ENCODE measurements around the gene UQCRC1. TPM values are rescaled to one million over a fixed set of nuclear protein-coding genes. Genes with fewer than 3 reads are reported as not detected.

The UQCRC1 gene
- 96.9 TPM for total RNA-seq

GRCh38 chr3:48609088-48610005 is at the start of gene UQCRC1:
Gene UQCRC1, minus strand, starts transcription at chr3:48609646. Its CDS starts 26 bp downstream, at chr3:48609620.
- peak; percentile 95 for DNase-seq (ENCODE audit: low spot score)
- ATAC-seq = peak; percentile 100
- intact Hi-C loops (cut with DNase I) = no loop called here

DNA sequence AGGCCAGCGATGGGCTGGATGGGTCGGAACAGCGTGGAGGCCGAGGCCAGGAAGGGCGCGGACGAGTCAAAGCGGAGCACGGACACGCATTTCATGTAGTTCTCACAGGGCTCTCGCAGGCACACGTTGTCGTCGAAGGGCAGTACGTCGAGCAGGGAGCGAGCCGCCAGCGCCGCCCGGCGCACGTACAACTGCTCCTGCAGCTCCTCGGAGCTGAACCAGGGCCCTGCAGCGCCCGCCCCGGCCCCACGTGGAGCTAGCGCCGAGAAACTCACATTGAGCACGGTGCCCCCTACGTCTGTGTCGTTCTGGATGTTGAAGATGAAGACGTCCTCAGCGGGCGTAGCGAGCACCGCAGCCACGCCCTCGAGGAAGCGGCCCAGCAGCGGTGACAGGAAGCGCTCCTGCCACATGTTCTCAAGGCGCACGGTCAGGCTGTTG is 47.4 kb upstream of the UQCRC1 start:
- ATAC-seq = no peak
- intact Hi-C loops (cut with DNase I) = no loop called here
- no peak for DNase-seq (ENCODE audit: low spot score)

DNA sequence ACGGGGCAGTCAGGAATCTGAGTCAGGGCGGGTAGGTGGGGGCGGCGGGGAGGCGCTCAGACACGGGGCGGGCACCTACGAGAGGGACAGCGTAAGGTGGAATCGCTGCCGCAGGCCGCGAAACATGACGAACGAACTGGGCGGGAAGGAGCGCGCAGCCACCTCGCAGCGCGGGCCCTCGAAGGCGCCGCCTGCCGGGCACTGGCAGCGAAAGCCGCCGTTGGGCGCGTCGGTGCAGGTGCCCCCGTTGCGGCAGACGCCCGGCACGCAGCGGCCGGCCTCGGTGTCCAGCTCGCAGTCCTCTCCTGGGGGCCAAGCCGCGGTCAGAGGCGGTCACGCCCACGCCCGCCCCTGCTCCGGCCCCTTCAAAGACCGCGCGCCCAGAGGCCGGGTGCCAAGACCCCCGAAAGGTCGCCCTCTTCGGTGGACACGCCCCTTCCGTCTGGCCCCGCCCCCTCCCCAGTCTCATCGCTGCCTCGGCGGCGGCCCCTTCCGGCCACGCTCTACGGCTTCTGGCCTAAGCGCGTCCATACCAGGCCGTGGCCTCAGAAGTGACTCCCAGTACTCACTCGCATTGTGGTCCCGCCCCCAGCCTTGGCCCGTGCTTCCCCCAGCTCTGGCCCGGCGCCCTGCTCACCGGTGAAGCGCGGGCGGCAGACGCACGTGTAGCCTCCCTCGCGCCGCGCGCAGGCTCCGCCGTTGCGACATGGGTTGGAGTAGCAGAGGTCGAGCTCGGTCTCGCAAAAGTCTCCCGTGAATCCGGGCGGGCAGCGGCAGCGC is 46.8 kb upstream of the UQCRC1 start:
- intact Hi-C loops (cut with DNase I) = no loop called here
- ATAC-seq (peak; percentile 92), DNase-seq (ENCODE audit: low spot score) (peak; percentile 92)

DNA sequence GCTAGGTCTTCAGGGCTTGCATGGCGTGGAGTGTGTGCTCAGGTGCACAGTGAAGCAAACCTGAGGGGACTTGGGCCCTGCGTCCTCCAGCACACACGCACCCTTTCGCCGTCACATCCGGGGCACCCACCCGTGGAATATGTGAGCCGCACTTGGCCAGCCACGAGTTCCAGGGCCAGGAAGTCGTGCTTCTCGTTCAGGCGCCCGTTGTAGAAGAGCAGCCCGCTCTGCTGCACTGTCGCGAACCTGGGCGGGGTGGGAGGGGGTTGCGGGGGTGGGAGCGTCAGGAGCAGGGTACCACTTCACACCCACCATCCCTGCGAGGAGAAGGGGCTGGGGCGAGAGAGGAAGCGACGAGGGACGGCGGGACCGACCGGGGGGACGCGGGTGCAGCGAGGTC is 46.2 kb upstream of the UQCRC1 start:
- intact Hi-C loops (cut with DNase I) = no loop called here
- ATAC-seq (no peak), DNase-seq (ENCODE audit: low spot score) (no peak)

- no peak for DNase-seq (ENCODE audit: low spot score)
- no peak for ATAC-seq
- intact Hi-C loops (cut with DNase I) = no loop called here
Measured at GRCh38 chr3:48655063-48655462, 45.6 kb upstream of the UQCRC1 start.

DNA sequence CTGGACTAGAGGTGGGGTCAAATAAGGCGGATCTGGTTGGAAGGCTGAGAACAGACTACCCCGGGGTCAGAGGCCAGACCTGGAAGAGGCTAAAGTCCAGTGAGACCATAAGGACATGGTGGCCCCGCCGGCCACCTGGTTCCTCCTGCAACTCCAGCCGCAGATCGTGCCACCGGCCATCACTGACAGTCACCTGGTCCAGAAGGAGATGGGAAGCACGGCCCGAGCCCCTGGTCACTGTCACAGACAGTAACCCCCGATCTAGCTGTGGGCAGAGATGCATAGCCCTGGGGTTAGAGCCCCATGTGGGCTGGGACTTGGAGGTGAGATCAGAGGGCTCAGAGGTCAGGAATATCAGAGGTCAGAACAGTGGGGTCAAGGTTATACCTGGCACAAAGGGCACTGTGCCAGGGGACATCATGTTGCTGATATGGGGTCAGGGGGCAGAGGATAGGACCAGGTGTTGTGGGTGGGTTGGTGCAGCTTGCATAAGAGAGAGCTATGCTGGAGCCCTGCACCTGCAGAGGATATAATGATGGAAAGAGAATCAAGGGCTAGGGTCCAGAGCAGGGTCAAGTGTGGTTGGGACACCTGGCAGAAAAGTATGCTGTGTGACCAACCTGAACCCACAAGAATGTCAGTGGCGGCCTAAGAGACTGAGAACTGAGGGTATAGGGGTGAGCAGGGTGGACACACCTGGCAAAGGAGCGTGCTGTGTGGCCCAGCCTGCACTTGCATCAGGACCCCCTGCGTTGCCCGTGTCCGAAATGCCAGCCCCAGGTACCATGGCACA is 43.7 kb upstream of the UQCRC1 start:
- ATAC-seq (no peak), DNase-seq (ENCODE audit: low spot score) (no peak)
- intact Hi-C loops (cut with DNase I) = no loop called here

- ATAC-seq = no peak
- DNase-seq (ENCODE audit: low spot score) = no peak
- intact Hi-C loops (cut with DNase I) = no loop called here
Measured at GRCh38 chr3:48651771-48652170, 42.3 kb upstream of the UQCRC1 start.

GRCh38 chr3:48650723-48651122 is 41.3 kb upstream of the UQCRC1 start:
- DNase-seq (ENCODE audit: low spot score) (no peak), ATAC-seq (no peak)
- intact Hi-C loops (cut with DNase I) = no loop called here

- intact Hi-C loops (cut with DNase I) = no loop called here
- no peak for ATAC-seq
Measured at GRCh38 chr3:48648188-48648850, 38.9 kb upstream of the UQCRC1 start.

GRCh38 chr3:48647714-48648113 is 38.3 kb upstream of the UQCRC1 start:
- intact Hi-C loops (cut with DNase I) = no loop called here
- DNase-seq (ENCODE audit: low spot score) (no peak), ATAC-seq (no peak)

More at GRCh38 chr3:48648188-48648850, 38.9 kb upstream of the UQCRC1 start:
- no peak for DNase-seq (ENCODE audit: low spot score)

GRCh38 chr3:48644898-48645760 is 35.7 kb upstream of the UQCRC1 start:
- ATAC-seq = no peak
- DNase-seq (ENCODE audit: low spot score) = no peak
- intact Hi-C loops (cut with DNase I) = no loop called here

DNA sequence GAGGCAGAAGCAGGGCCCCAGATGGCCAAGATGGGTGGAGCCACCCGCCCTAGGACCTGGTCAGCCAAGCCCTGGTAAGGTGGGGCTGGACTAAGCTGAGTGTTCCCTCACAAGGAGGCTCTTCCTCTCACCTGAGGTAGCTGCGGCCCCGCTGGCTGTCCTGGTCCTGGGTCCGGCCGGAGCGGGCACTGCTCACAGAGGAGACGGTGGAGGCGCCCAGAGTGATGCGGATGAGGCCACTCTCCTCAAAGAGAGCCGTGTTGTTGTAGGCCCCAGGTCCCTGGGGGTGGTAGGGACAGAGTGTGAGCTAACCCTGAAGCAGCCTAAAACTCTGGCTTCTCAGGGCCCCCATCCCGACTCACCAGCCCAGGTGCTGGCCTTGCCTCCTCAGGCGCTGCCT is 33.2 kb upstream of the UQCRC1 start:
- ATAC-seq (no peak), DNase-seq (ENCODE audit: low spot score) (no peak)
- intact Hi-C loops (cut with DNase I) = no loop called here

DNA sequence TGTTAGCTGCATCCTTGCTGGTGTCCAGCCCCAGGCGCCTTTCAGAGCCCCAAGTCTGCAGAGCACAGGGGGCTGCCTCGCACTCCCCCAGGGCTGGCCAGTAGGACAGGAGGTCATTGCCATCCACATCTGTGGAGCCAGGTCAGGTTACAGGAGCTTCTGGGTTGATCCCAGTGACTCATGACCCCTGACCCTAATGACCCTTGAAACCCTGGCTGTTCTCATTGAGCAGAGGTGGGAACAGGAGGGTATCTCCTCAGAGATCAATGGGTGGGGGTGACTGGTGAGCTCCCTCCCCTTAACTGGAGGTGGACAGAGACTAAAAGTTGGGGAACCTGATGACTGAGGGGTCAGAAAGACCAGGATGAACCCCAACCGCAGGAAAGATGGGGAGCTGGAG is 31.9 kb upstream of the UQCRC1 start:
- intact Hi-C loops (cut with DNase I) = no loop called here
- DNase-seq (ENCODE audit: low spot score) (no peak), ATAC-seq (no peak)

GRCh38 chr3:48639944-48640606 is 30.6 kb upstream of the UQCRC1 start:
- ATAC-seq (no peak), DNase-seq (ENCODE audit: low spot score) (no peak)
- intact Hi-C loops (cut with DNase I) = no loop called here

- no peak for ATAC-seq
- intact Hi-C loops (cut with DNase I) = no loop called here
- no peak for DNase-seq (ENCODE audit: low spot score)
Measured at GRCh38 chr3:48637305-48637704, 27.9 kb upstream of the UQCRC1 start.

GRCh38 chr3:48636149-48636655 is 26.8 kb upstream of the UQCRC1 start:
- ATAC-seq (no peak), DNase-seq (ENCODE audit: low spot score) (no peak)
- intact Hi-C loops (cut with DNase I) = no loop called here

Data from sciatic nerve (tissue), 2 donors.